Right renal pelvis (tissue), 4 donors: Measurements from ENCODE around the gene MR1. TPM values are rescaled to one million over a fixed set of nuclear protein-coding genes. Genes with fewer than 3 reads are reported as not detected.
A peak's percentile ranks its signal among the peaks of the same experiment; 100 is the strongest.

Source experiments
- DNase-seq, 4 donors: peaks; one replicate each; pipeline ENCODE4 v3.0.0-alpha.2; 2013; ENCODE audit warnings: low read depth in 4 of 4, low spot score in 3 of 4, missing footprints in 1 of 4
- polyA plus RNA-seq, 4 donors: library from polyadenylated mRNA; unstranded; fragments of 120-200 nt; gene quantifications; one replicate each; pipeline ENCODE4 v1.2.1, GENCODE V29; 2013; ENCODE audit not compliant: insufficient read length in 4 of 4

Gene MR1
- polyA plus RNA-seq, result 1 to 10 TPM; 4.0 to 5.7 (median 5.3) TPM

DNA sequence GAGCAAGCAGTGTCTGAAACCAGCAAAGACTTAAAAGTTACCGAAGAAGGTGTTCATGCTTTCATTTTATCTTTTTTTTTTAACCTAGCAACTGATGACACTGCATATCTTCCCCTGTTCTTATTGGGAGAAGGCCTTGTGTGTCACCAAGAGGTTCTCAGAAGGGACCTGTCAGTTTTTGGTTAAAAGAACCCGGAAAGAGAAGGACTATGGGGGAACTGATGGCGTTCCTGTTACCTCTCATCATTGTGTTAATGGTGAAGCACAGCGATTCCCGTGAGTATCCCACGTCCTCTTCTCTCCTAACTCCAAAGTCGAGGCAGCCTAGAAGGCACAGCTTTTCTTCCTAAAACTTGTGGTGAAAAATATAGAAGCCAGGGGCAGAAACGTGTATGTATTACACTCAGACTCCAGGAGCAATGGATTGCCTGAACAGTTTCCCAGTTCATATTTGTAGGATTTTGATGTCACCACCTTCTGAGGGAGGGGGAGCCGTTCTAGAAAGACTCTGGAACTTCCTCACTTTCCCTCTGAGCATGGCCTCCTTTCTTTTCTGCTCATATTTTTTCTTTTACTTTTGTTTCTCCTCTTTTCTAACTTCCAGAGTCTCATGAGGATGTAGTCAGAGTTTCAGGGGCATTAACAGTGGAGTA, at the start of gene MR1:
MR1 (plus strand) TSS at position 185 of the 653 bp plus-strand sequence; CDS start at position 210, 25 bp downstream.
- peak; percentile 53 to 71 (median 62) for DNase-seq

DNA sequence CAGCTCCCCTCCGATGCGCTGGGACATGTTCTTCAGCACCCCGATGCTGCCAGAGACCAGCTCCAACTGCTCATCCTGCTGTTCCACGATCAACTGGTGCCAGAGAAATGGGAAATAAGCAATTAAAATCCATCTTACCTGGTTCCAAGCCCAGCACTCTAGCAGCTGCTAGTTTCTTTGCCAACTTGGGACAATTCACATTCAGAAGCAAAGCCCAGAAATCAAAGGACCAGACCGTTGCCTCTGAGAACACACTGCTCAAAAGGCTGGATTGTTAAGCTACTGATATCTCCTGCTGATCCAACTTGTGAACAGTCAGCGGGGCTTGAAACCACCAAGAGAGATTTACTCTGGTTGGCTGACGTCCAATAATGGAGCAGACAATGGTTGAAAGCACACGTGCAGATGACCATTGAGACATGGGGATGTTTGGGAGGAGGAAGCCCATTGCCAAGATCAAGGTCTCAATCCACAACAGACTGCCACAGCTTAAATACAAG, 45.5 kb upstream of the MR1 start:
- DNase-seq, result no peak

DNA sequence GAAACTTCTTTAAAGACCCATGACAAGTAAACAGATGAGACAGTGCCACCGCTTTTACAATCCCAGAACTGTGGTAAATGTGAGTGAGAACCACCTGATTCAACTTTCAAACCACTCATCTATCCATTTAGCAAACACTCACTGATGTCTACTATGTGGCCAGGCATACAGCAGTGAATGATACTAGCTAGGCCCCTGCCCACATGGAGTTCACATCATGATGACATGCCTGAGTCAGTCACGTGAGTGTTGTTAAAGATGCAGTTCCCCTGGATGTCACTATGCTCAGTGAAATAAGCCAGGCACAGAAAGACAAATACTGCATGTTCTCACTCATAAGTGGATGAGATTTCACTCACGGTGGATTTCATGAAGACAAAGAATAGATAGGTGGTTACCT, 39.5 kb upstream of the MR1 start:
- DNase-seq, result no peak

GRCh38 chr1:180997843-180998504, 35.8 kb upstream of the MR1 start:
- DNase-seq, result no peak

DNA sequence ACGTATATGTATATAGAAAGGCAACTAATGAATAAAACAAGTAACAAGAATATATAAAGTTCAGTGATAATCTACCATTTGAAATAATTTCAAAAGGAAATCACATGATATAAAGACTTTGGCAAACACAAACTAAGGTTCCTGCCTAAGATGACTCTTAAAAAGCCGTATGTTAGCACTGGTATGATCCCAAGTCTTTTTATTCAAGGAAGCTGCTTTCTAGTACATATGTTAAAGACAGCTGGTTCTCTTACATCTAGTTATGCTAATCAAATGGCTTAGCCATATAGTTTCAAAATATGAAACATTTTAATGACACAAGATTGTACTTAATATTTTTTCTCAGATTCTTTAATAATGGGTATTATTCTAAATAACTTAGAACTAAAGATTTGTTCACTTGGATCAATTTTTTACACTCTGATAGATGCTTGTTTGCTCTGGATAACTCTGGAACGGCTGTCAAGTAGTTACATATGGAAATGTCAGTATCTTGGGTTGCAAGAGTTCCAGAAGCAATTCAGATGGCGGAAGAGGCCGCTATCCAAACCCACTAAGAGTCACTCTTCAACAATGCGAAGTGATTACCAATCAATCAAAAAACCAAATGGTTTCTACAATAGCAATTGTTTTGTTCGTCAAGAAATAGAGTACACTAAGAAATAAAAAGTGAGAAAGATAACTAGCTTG, 32.5 kb upstream of the MR1 start:
- DNase-seq, result no peak

- DNase-seq, result no peak
These were observed 31.1 kb upstream of the MR1 start for GRCh38 chr1:181002582-181003172.

- no peak for DNase-seq
These were observed 23.0 kb upstream of the MR1 start for GRCh38 chr1:181010789-181011188.

DNA sequence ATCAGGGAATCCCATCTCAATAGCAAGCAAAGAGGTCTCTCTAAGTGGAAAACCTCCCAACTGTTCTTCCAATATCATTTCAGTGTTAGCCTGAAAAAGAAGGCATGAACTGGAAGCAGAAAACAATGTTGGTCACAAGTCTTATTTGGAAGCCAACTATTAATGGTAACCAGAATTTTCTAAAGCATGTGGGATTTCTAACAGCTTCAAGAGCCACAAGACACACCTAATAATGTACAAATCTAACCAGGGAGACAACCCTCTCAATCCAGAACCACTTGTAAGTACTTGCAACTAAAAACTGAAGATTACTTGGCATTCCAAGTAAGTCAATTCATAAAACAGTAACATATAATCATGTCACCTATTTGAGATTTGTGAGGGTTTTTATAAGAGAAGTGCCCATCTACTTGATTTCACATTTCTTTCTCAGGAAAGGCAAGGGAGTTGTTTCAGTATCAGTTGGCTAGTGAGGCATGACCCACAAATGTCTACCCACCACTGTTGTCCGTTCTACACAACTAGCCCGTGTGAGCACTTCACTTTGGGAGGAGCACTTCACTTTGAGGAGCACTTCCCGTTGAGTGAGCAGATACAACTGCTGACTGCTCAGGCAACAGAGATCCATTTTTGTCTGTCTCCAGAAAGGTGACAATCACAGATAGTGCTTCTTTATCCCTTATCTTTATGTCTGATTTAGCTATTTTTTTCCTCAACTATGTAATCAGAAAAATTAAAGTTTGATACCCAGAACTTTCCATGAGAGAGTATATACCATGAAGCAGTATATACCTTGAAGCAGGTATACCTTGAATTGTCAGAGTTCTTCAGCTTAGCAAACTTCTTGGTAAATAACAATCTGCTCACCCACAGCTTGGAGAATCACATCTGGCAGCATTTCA, 22.2 kb upstream of the MR1 start:
- no peak for DNase-seq

- DNase-seq, result no peak
These were observed 21.5 kb upstream of the MR1 start for GRCh38 chr1:181012203-181012745.

- no peak for DNase-seq
These were observed 20.6 kb upstream of the MR1 start for GRCh38 chr1:181013144-181013543.

GRCh38 chr1:181014477-181015250, 19.1 kb upstream of the MR1 start:
- DNase-seq, result no peak

GRCh38 chr1:181015251-181015615, 18.6 kb upstream of the MR1 start:
- no peak for DNase-seq

GRCh38 chr1:181016563-181016962, 17.2 kb upstream of the MR1 start:
- no peak for DNase-seq

GRCh38 chr1:181018901-181019681, 14.7 kb upstream of the MR1 start:
- no peak for DNase-seq

DNA sequence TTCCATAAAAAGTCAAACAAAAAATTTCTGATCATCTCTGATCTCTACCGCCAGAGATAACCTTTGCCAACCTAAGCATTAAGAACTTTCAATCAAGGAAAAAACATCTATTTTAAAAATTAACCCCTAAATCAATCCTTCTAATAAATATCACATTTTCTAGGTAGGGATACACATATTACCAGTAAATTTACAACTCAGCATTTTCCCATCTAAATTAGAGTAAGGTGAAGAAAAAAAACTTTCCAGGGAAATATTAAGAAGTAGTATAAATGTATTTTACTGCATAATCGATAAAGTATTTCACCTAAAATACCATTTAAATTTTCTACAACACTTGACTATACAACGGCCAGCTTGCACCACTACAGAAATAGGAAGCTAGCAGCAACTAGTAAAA, 12.6 kb upstream of the MR1 start:
- DNase-seq, result no peak

DNA sequence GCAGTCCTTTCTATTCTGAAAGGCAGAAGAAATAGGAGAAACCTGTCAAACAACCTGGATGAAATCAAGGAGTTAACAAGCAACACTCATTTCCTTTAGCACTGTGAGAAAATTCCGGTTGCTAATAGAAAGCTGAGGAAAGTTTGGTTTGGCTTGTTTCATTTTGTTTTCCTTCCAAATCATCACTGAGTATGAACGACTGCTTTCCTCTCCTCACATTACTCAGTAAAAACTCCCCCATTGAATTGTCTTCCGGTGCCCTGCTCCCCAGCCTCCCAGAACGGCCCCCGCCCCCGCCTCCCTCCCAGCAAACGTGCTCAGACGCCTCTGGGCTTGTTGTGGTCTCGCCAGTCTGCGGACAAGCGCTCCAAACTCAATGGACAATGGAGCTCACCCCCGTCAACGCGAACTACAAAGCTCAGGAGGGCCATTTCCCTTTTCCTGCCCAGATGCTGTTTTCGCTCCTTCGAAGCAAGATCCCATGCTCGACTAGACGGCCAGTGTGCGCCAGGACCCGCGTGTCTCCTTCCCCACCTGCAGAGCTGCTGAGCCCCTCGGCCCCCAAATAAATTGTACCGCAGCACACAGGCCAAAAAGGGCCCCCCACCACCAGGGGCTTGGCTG, 11.9 kb upstream of the MR1 start:
- DNase-seq, result peak; percentile 27 to 60 (median 54)

DNA sequence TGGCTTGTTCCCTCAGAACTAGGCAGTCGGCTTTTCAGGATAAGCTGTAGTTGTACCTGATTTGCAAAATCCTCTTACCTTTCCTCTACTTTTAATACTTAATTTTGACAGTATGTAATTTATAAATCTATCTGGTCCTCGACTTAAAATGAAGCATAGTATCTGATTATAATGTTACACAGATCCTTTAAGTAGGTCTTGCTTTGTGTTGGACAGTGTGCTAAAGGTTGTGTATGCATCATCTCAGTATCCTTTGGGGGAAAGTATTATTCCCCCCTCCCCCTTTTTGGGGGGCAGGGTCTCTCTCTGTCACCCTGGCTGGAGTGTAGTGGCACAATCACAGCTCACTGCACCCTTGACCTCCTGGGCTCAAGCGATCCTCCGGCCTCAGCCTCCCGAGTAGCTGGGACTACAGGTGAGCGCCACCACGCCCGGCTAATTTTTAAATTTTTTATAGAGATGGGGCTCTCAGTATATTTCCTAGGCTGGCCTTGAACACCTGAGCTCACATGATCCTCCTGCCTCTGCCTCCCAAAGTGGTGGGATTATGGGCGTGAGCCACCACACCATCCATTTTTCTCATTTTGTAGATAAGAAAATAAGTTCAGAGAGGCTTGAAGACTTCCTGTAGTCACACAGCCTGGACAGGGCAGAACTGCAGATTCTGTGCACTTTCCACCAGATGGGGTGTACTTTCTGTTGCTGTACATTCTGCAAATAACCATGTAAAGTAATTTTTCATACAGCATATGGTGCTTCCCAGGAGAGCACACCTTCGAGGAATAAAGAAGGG, 10.3 kb upstream of the MR1 start:
- DNase-seq, result no peak
